Measurements from ENCODE around the gene VPS54. TPM values are rescaled to one million over a fixed set of nuclear protein-coding genes. Genes with fewer than 3 reads are reported as not detected.

Gene VPS54
- total RNA-seq, 6 donors from 2014 or later = 10.3 to 43.7 (median 21.7) TPM

GRCh38 chr2:63903003-63903402, 116.2 kb downstream of the VPS54 start:
- TF ChIP-seq CTCF (IDR thresholded peaks at IDR 0.05) (no peak), POLR2AphosphoS5 (IDR thresholded peaks at IDR 0.05) (no peak), POLR2A (IDR thresholded peaks at IDR 0.05) (no peak), EP300 (IDR thresholded peaks at IDR 0.05) (no peak)
- Histone ChIP-seq H3K4me3 (no peak overlapping the region), H3K9me3 (peaks cover 0 to 5% (median 1%) of the 10 kb centered on the region in 4 donors), H3K4me1 (no peaks in the 10 kb centered on the region), H3K36me3 (peaks cover 0 to 52% (median 14%) of the 10 kb centered on the region in 4 donors), H3K27ac (no peak overlapping the region), H3K27me3 (no peaks in the 10 kb centered on the region)
- ATAC-seq (ENCODE audit: low FRiP score in 2 of 2) (no peak), DNase-seq (no peak)
- 96 to 97% methylated on average over 2 of the region's 2 CpGs for WGBS, 2 donors

- H3K4me1 ChIP-seq = no peaks in the 10 kb centered on the region
- ATAC-seq (ENCODE audit: low FRiP score in 2 of 2) = no peak
- TF ChIP-seq CTCF (IDR thresholded peaks at IDR 0.05) (no peak), POLR2AphosphoS5 (IDR thresholded peaks at IDR 0.05) (no peak), POLR2A (IDR thresholded peaks at IDR 0.05) (no peak)
- DNase-seq = no peak
- H3K4me3 ChIP-seq = no peak overlapping the region
- no peaks in the 10 kb centered on the region for H3K27me3 ChIP-seq
- peaks cover 0 to 5% (median 1%) of the 10 kb centered on the region in 4 donors for H3K9me3 ChIP-seq
- H3K27ac ChIP-seq = no peak overlapping the region
- H3K36me3 ChIP-seq = peaks cover 0 to 59% (median 17%) of the 10 kb centered on the region in 4 donors
These were observed 117.1 kb downstream of the VPS54 start for GRCh38 chr2:63902149-63902548.

- 96 to 100% methylated on average over 1 of the region's 1 CpG for WGBS, 2 donors
- H3K4me1 ChIP-seq = no peaks in the 10 kb centered on the region
- peaks cover 0 to 5% (median 1%) of the 10 kb centered on the region in 4 donors for H3K9me3 ChIP-seq
- no peak overlapping the region for H3K27ac ChIP-seq
- no peak for ATAC-seq (ENCODE audit: low FRiP score in 2 of 2)
- H3K4me3 ChIP-seq = no peak overlapping the region
- peaks cover 0 to 42% (median 24%) of the 10 kb centered on the region in 4 donors for H3K36me3 ChIP-seq
- TF ChIP-seq POLR2AphosphoS5 (IDR thresholded peaks at IDR 0.05) (no peak), EP300 (IDR thresholded peaks at IDR 0.05) (no peak), CTCF (IDR thresholded peaks at IDR 0.05) (no peak), POLR2A (IDR thresholded peaks at IDR 0.05) (no peak)
- DNase-seq = no peak
- H3K27me3 ChIP-seq = no peaks in the 10 kb centered on the region
These were observed 119.6 kb downstream of the VPS54 start for GRCh38 chr2:63899639-63900038.

- ATAC-seq (ENCODE audit: low FRiP score in 2 of 2) = no peak
- TF ChIP-seq POLR2A (IDR thresholded peaks at IDR 0.05) (no peak), EP300 (IDR thresholded peaks at IDR 0.05) (no peak), POLR2AphosphoS5 (IDR thresholded peaks at IDR 0.05) (no peak), CTCF (IDR thresholded peaks at IDR 0.05) (no peak)
- peaks cover 0 to 5% (median 1%) of the 10 kb centered on the region in 4 donors for H3K9me3 ChIP-seq
- 98 to 100% methylated on average over 5 of the region's 5 CpGs for WGBS, 2 donors
- no peak for DNase-seq
- H3K27ac ChIP-seq = no peak overlapping the region
- H3K4me3 ChIP-seq = no peak overlapping the region
- no peaks in the 10 kb centered on the region for H3K4me1 ChIP-seq
- no peaks in the 10 kb centered on the region for H3K27me3 ChIP-seq
- H3K36me3 ChIP-seq = peaks cover 0 to 49% (median 29%) of the 10 kb centered on the region in 4 donors
These were observed 120.4 kb downstream of the VPS54 start for GRCh38 chr2:63898839-63899238.

- peaks cover 0 to 70% (median 40%) of the 10 kb centered on the region in 4 donors for H3K36me3 ChIP-seq
- 91 to 100% methylated on average over 1 of the region's 1 CpG for WGBS, 2 donors
These were observed 125.1 kb downstream of the VPS54 start for GRCh38 chr2:63894167-63894566.

More at GRCh38 chr2:63894167-63894566, 125.1 kb downstream of the VPS54 start:
- DNase-seq (no peak), ATAC-seq (ENCODE audit: low FRiP score in 2 of 2) (no peak)
- Histone ChIP-seq H3K4me1 (no peaks in the 10 kb centered on the region), H3K4me3 (no peak overlapping the region), H3K9me3 (no peaks in the 10 kb centered on the region), H3K27ac (no peak overlapping the region), H3K27me3 (no peaks in the 10 kb centered on the region)
- TF ChIP-seq EP300 (IDR thresholded peaks at IDR 0.05) = no peak
- no peak for TF ChIP-seq CTCF (IDR thresholded peaks at IDR 0.05)
- no peak for TF ChIP-seq POLR2A (IDR thresholded peaks at IDR 0.05)
- TF ChIP-seq POLR2AphosphoS5 (IDR thresholded peaks at IDR 0.05) = no peak
